Measurements from ENCODE around the gene ISLR. TPM values are rescaled to one million over a fixed set of nuclear protein-coding genes. Genes with fewer than 3 reads are reported as not detected.

Gene ISLR
- total and polyA plus RNA-seq, 9 of the 15 experiments (the other 6 are each of a cell fraction or from before 2014, with no cell fraction given), result not detected

DNA sequence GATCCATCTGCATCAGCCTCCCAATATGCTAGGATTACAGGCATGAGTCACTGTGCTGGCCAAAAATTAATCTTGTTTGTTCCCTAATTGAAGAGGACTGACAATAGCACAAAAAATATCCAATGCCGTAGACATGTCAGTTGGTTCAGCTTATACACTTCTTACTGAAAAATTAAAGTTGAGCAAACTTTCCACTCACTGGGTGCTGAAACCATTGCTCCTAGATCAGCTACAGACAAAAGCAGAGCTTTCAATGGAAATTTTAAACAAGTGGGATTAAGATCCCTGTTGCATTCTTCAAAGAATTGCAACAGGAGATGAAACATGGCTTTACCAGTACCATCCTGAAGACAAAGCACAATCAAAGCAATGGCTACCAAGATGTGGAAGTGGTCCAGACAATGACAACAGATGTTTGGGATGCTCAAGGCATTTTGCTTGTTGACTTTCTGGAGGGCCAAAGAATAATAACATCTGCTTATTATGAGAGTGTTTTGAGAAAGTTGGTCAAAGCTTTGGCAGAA lies 27.2 kb upstream of the ISLR start:
- Histone ChIP-seq H3K27me3 (ENCODE audit: control insufficient read depth in 2 of 2, insufficient read depth in 2 of 2, low read length in 2 of 2) (peaks cover 0 to 12% of the 10 kb centered on the region in 2 experiments; a peak in 1 of 5 replicates), H3K4me3 (no peak overlapping the region), H3K9me1 (ENCODE audit: control insufficient read depth, insufficient read depth, low read length) (no peaks in the 10 kb centered on the region), H3K79me2 (ENCODE audit: control insufficient read depth, insufficient read depth, low read length) (no peaks in the 10 kb centered on the region), H3K36me3 (ENCODE audit: control insufficient read depth, insufficient read depth, low read length) (no peaks in the 10 kb centered on the region), H3K9ac (ENCODE audit: insufficient read depth in 1 of 2, low read depth in 2 of 2, low read length in 2 of 2) (no peak overlapping the region), H3K4me1 (replicated peaks in 1 of 2; ENCODE audit: control insufficient read depth in 2 of 2, insufficient read depth in 2 of 2, low read length in 2 of 2) (no peaks in the 10 kb centered on the region), H4K20me1 (replicated peaks; ENCODE audit: control insufficient read depth, insufficient read depth, low read length) (no peaks in the 10 kb centered on the region), H3K9me3 (replicated peaks; ENCODE audit: control insufficient read depth, insufficient read depth, low read depth, low read length) (no peaks in the 10 kb centered on the region), H2AFZ (ENCODE audit: low read depth, low read length) (no peak overlapping the region), H3K27ac (ENCODE audit: extremely low read depth, low read depth, low read length) (no peak overlapping the region), H3K4me2 (ENCODE audit: insufficient read depth, low read length) (no peak overlapping the region)
- no peak for ATAC-seq
- POLR2A ChIA-PET, result interaction anchor here (0.6 to 0.9 kb wide), 3 partner anchors 19 to 422 kb away, joined by 3 read pairs; no protein-coding TSS in a partner anchor
- CTCF ChIA-PET (ENCODE audit: low intra/inter-chr PET ratio), result no interaction called here
- no peak for FAIRE-seq
- intact Hi-C loops (cut with micrococcal nuclease), result no loop called here
- in situ Hi-C loops (cut with MboI), result loop anchor here (25.0 kb wide), 1 partner anchor 1141 kb away; the partner anchor contains the start of gene GOLGA6D
- TF ChIP-seq, protein P1, sequence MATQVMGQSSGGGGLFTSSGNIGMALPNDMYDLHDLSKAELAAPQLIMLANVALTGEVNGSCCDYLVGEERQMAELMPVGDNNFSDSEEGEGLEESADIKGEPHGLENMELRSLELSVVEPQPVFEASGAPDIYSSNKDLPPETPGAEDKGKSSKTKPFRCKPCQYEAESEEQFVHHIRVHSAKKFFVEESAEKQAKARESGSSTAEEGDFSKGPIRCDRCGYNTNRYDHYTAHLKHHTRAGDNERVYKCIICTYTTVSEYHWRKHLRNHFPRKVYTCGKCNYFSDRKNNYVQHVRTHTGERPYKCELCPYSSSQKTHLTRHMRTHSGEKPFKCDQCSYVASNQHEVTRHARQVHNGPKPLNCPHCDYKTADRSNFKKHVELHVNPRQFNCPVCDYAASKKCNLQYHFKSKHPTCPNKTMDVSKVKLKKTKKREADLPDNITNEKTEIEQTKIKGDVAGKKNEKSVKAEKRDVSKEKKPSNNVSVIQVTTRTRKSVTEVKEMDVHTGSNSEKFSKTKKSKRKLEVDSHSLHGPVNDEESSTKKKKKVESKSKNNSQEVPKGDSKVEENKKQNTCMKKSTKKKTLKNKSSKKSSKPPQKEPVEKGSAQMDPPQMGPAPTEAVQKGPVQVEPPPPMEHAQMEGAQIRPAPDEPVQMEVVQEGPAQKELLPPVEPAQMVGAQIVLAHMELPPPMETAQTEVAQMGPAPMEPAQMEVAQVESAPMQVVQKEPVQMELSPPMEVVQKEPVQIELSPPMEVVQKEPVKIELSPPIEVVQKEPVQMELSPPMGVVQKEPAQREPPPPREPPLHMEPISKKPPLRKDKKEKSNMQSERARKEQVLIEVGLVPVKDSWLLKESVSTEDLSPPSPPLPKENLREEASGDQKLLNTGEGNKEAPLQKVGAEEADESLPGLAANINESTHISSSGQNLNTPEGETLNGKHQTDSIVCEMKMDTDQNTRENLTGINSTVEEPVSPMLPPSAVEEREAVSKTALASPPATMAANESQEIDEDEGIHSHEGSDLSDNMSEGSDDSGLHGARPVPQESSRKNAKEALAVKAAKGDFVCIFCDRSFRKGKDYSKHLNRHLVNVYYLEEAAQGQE (IDR thresholded peaks at IDR 0.05; ENCODE audit: borderline replicate concordance), result peak; percentile 28; the same call in 1 of the 2 replicates
- TF ChIP-seq, protein P1 (CRISPR knock-in tag; IDR thresholded peaks at IDR 0.05; ENCODE audit: low read depth), result no peak
- TF ChIP-seq CXXC5 (CRISPR knock-in tag; IDR thresholded peaks at IDR 0.05), result no peak
- BruUV-seq (replicated peaks), result no TSS peak
- WGBS (ENCODE audit: insufficient coverage, low coverage, missing lambda C conversion rate), result 7% methylated on average over 1 of the region's 1 CpG
- no peak for DNase-seq (ENCODE audit: extremely low read depth in 1 of 4, low spot score in 3 of 4)
